Mesenchymal stem cell (in vitro differentiated cells and primary cell): Measurements from ENCODE around the gene OTOS. TPM values are rescaled to one million over a fixed set of nuclear protein-coding genes. Genes with fewer than 3 reads are reported as not detected.

Source experiments
- DNase-seq: peaks from one replicate; pipeline ENCODE4 v3.0.0-alpha.2; 2013
- H2AFZ ChIP-seq: one replicate; pipeline ENCODE4 v1.6.1; 2013; ENCODE audit warnings: low read depth, mild to moderate bottlenecking, control low read depth, inconsistent platforms, low read length, moderate library complexity
- H2AK5ac ChIP-seq: 2 replicates; pipeline ENCODE4 v1.6.1; 2013; ENCODE audit warnings: low read length, moderate library complexity, mild to moderate bottlenecking, inconsistent platforms; ENCODE audit not compliant: severe bottlenecking
- H2BK120ac ChIP-seq: one replicate; pipeline ENCODE4 v1.6.1; 2013; ENCODE audit warnings: low read depth, mild to moderate bottlenecking, inconsistent platforms, low read length, moderate library complexity
- H2BK12ac ChIP-seq, 2 experiments: one replicate each; pipeline ENCODE4 v1.6.1; 2013; ENCODE audit warnings: inconsistent platforms in 2 of 2, low read length in 2 of 2, mild to moderate bottlenecking in 2 of 2, moderate library complexity in 2 of 2, control low read depth in 1 of 2
- H2BK15ac ChIP-seq: one replicate; pipeline ENCODE4 v1.6.1; 2013; ENCODE audit warnings: mild to moderate bottlenecking, low read depth, inconsistent platforms; ENCODE audit not compliant: poor library complexity, severe bottlenecking
- H2BK5ac ChIP-seq: 2 replicates; pipeline ENCODE4 v1.6.1; 2013; ENCODE audit warnings: low read depth, mild to moderate bottlenecking, low read length, control low read depth, inconsistent platforms; ENCODE audit not compliant: poor library complexity, severe bottlenecking
- H3K14ac ChIP-seq, 2 experiments: one replicate each; pipeline ENCODE4 v1.6.1; 2013; ENCODE audit warnings: inconsistent platforms in 2 of 2, low read length in 2 of 2, control low read depth in 1 of 2, mild to moderate bottlenecking in 1 of 2, moderate library complexity in 1 of 2
- H3K18ac ChIP-seq, 2 experiments: one replicate each; pipeline ENCODE4 v1.6.1; 2013; ENCODE audit warnings: inconsistent platforms in 2 of 2, low read length in 2 of 2, control low read depth in 1 of 2, low read depth in 1 of 2, mild to moderate bottlenecking in 1 of 2
- H3K23ac ChIP-seq, 2 experiments: one replicate each; pipeline ENCODE4 v1.6.1; 2013; ENCODE audit warnings: inconsistent platforms in 2 of 2, low read length in 2 of 2, mild to moderate bottlenecking in 2 of 2, moderate library complexity in 2 of 2, control low read depth in 1 of 2
- H3K27ac ChIP-seq: 2 replicates; pipeline ENCODE4 v1.5.1; 2013; ENCODE audit warnings: mild to moderate bottlenecking, moderate library complexity, low read length, control low read depth, inconsistent platforms; ENCODE audit not compliant: poor library complexity, severe bottlenecking
- H3K27me3 ChIP-seq, 2 experiments: 2 replicates each; pipeline versions ENCODE4 v1.6.1 to v1.7.0; 2013; ENCODE audit warnings: low read length in 2 of 2, mild to moderate bottlenecking in 2 of 2, moderate library complexity in 2 of 2, control low read depth in 1 of 2, inconsistent platforms in 1 of 2; ENCODE audit not compliant: control insufficient read depth in 1 of 2, insufficient read depth in 1 of 2
- H3K36me3 ChIP-seq, 2 experiments: 2 replicates each; pipeline versions ENCODE4 v1.6.1 to v1.7.0; 2013; ENCODE audit warnings: low read length in 2 of 2, control low read depth in 1 of 2, inconsistent platforms in 1 of 2, low read depth in 1 of 2, mild to moderate bottlenecking in 1 of 2; ENCODE audit not compliant: insufficient read depth in 2 of 2, control insufficient read depth in 1 of 2
- H3K4ac ChIP-seq, 2 experiments: one replicate each; pipeline ENCODE4 v1.6.1; 2013; ENCODE audit warnings: inconsistent platforms in 2 of 2, low read length in 2 of 2, mild to moderate bottlenecking in 2 of 2, moderate library complexity in 2 of 2, control low read depth in 1 of 2, low read depth in 1 of 2
- H3K4me1 ChIP-seq: 2 replicates; pipeline ENCODE4 v1.6.1; 2013; ENCODE audit warnings: low read depth, low read length, control low read depth; ENCODE audit not compliant: control insufficient read depth, insufficient read depth
- H3K4me2 ChIP-seq: 2 replicates; pipeline ENCODE4 v1.6.1; 2013; ENCODE audit warnings: low read length, mild to moderate bottlenecking, inconsistent platforms; ENCODE audit not compliant: poor library complexity, severe bottlenecking
- H3K4me3 ChIP-seq, 2 experiments: 2 replicates each; pipeline versions ENCODE4 v1.5.1 to v1.7.0; 2013; ENCODE audit warnings: low read length in 2 of 2, mild to moderate bottlenecking in 2 of 2, control low read depth in 1 of 2, low read depth in 1 of 2; ENCODE audit not compliant: insufficient read depth in 1 of 2
- H3K79me1 ChIP-seq: replicated peaks from 2 replicates; pipeline ENCODE4 v1.6.1; 2013; ENCODE audit warnings: mild to moderate bottlenecking, control low read depth, low read length, inconsistent platforms; ENCODE audit not compliant: poor library complexity, severe bottlenecking
- H3K9ac ChIP-seq: 2 replicates; pipeline ENCODE4 v1.7.0; 2013; ENCODE audit warnings: mild to moderate bottlenecking, low read length, moderate library complexity
- H3K9me3 ChIP-seq: 2 replicates; pipeline ENCODE4 v1.7.0; 2013; ENCODE audit warnings: mild to moderate bottlenecking, low read length; ENCODE audit not compliant: control insufficient read depth
- H4K8ac ChIP-seq: one replicate; pipeline ENCODE4 v1.6.1; 2013; ENCODE audit warnings: inconsistent platforms, mild to moderate bottlenecking, low read length, moderate library complexity
- H4K91ac ChIP-seq: one replicate; pipeline ENCODE4 v1.6.1; 2013; ENCODE audit warnings: mild to moderate bottlenecking, low read length, inconsistent platforms
- WGBS: methylation state at CpG from one replicate; pipeline ENCODE4 v1.1.7; 2013; ENCODE audit warnings: mixed read lengths; 5-methylcytosine and 5-hydroxymethylcytosine counted together
- polyA plus RNA-seq, 2 experiments: library from polyadenylated mRNA; stranded (reverse); fragments of 200-250 nt; gene quantifications; one replicate each; pipeline ENCODE4 v1.2.3, GENCODE V29; 2013

The OTOS gene
- polyA plus RNA-seq (2013, experiment 1 of 2) = not detected
- polyA plus RNA-seq (2013, experiment 2 of 2) = not detected

- no peak within 1 kb of the TSS for H4K91ac ChIP-seq
- H2BK12ac ChIP-seq = no peak within 1 kb of the TSS
- no peak within 1 kb of the TSS for H3K4me2 ChIP-seq
- H4K8ac ChIP-seq = no peak within 1 kb of the TSS
- peaks cover 27 to 49% of the 10 kb centered on the region in 2 experiments for H3K27me3 ChIP-seq
- H3K4ac ChIP-seq = no peak within 1 kb of the TSS
- H3K36me3 ChIP-seq = no peaks in the 10 kb centered on the region
- WGBS = 83% methylated on average over 5 of the region's 5 CpGs
- H3K79me1 ChIP-seq = no peaks in the 10 kb centered on the region
- no peak within 1 kb of the TSS for H2BK5ac ChIP-seq
- H3K23ac ChIP-seq = no peak within 1 kb of the TSS
- H3K4me1 ChIP-seq = peaks cover 8% of the 10 kb centered on the region
- H2BK15ac ChIP-seq = no peak within 1 kb of the TSS
- DNase-seq = no peak
- no peak within 1 kb of the TSS for H3K14ac ChIP-seq
- H3K27ac ChIP-seq = no peak within 1 kb of the TSS
- H2AFZ ChIP-seq = no peak within 1 kb of the TSS
- no peak within 1 kb of the TSS for H2AK5ac ChIP-seq
- H3K4me3 ChIP-seq = no peak within 1 kb of the TSS
- no peak within 1 kb of the TSS for H3K18ac ChIP-seq
- no peaks in the 10 kb centered on the region for H3K9me3 ChIP-seq
- no peak within 1 kb of the TSS for H3K9ac ChIP-seq
- H2BK120ac ChIP-seq = no peak within 1 kb of the TSS
Observed at GRCh38 chr2:240140511-240140910, at the start of gene OTOS. Gene OTOS (minus strand): TSS chr2:240140658. CDS start chr2:240140326, 332 bp downstream.

DNA sequence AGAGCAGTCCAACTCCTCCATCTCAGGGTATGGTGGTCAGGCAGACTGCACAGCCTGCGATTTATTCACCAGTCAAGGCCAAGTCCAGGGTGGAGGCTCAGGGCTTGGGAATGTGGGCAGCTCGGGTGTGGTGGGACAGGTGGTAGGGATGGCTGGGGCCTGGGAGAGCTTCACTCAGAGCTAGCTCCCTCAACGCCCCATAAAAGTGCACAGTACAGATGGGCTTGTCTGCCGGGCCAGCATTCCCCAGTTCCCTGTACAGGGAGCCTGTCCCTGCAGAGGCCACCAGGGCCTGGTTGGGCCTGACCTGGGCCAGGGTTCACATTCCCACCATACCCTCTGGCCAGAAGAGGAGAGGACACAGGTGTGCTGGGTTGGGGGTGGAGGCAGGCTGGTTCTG is 49.2 kb upstream of the OTOS start:
- Histone ChIP-seq H2BK5ac (no peak overlapping the region), H4K8ac (no peak overlapping the region), H3K36me3 (no peaks in the 10 kb centered on the region), H2AFZ (no peak overlapping the region), H4K91ac (no peak overlapping the region), H3K4me3 (no peak overlapping the region), H3K9ac (no peak overlapping the region), H3K14ac (no peak overlapping the region), H2AK5ac (no peak overlapping the region), H3K23ac (no peak overlapping the region), H3K18ac (no peak overlapping the region), H3K4ac (no peak overlapping the region), H3K4me1 (no peaks in the 10 kb centered on the region), H2BK15ac (no peak overlapping the region), H3K4me2 (no peak overlapping the region), H2BK12ac (no peak overlapping the region), H3K27me3 (peaks cover 0 to 87% of the 10 kb centered on the region in 2 experiments), H2BK120ac (no peak overlapping the region), H3K9me3 (peaks cover 10% of the 10 kb centered on the region), H3K79me1 (no peaks in the 10 kb centered on the region), H3K27ac (no peak overlapping the region)
- no peak for DNase-seq
- WGBS = 70% methylated on average over 3 of the region's 4 CpGs

- peaks cover 10% of the 10 kb centered on the region for H3K9me3 ChIP-seq
Observed at GRCh38 chr2:240187989-240188590, 47.6 kb upstream of the OTOS start.

GRCh38 chr2:240186191-240186725 is 45.8 kb upstream of the OTOS start:
- H3K27ac ChIP-seq = no peak overlapping the region
- H2BK120ac ChIP-seq = no peak overlapping the region
- no peak overlapping the region for H4K91ac ChIP-seq
- H3K4me2 ChIP-seq = no peak overlapping the region
- no peaks in the 10 kb centered on the region for H3K4me1 ChIP-seq
- H3K9me3 ChIP-seq = peaks cover 10% of the 10 kb centered on the region
- H2AK5ac ChIP-seq = no peak overlapping the region
- H2BK15ac ChIP-seq = no peak overlapping the region
- H2AFZ ChIP-seq = no peak overlapping the region
- no peak overlapping the region for H3K9ac ChIP-seq
- no peaks in the 10 kb centered on the region for H3K79me1 ChIP-seq
- H2BK5ac ChIP-seq = no peak overlapping the region
- H2BK12ac ChIP-seq = no peak overlapping the region
- H3K4ac ChIP-seq = no peak overlapping the region
- H3K23ac ChIP-seq = no peak overlapping the region
- no peak overlapping the region for H3K14ac ChIP-seq
- no peak overlapping the region for H4K8ac ChIP-seq
- no peak for DNase-seq
- no peaks in the 10 kb centered on the region for H3K36me3 ChIP-seq
- no peak overlapping the region for H3K4me3 ChIP-seq
- 96% methylated on average over 5 of the region's 7 CpGs for WGBS
- H3K18ac ChIP-seq = no peak overlapping the region
- peaks cover 0 to 88% of the 10 kb centered on the region in 2 experiments for H3K27me3 ChIP-seq

More at GRCh38 chr2:240187989-240188590, 47.6 kb upstream of the OTOS start:
- no peak overlapping the region for H2BK15ac ChIP-seq
- no peak overlapping the region for H2BK12ac ChIP-seq
- no peak overlapping the region for H3K4me3 ChIP-seq
- H3K23ac ChIP-seq = no peak overlapping the region
- H3K27me3 ChIP-seq = peaks cover 0 to 88% of the 10 kb centered on the region in 2 experiments
- H3K9ac ChIP-seq = no peak overlapping the region
- H2BK5ac ChIP-seq = no peak overlapping the region
- H2BK120ac ChIP-seq = no peak overlapping the region
- H2AK5ac ChIP-seq = no peak overlapping the region
- no peak for DNase-seq
- WGBS = 56% methylated on average over 10 of the region's 10 CpGs
- H4K8ac ChIP-seq = no peak overlapping the region
- H4K91ac ChIP-seq = no peak overlapping the region
- H3K4me2 ChIP-seq = no peak overlapping the region
- H3K18ac ChIP-seq = no peak overlapping the region
- no peak overlapping the region for H3K4ac ChIP-seq
- no peaks in the 10 kb centered on the region for H3K79me1 ChIP-seq
- H3K36me3 ChIP-seq = no peaks in the 10 kb centered on the region
- no peaks in the 10 kb centered on the region for H3K4me1 ChIP-seq
- no peak overlapping the region for H2AFZ ChIP-seq
- no peak overlapping the region for H3K27ac ChIP-seq
- no peak overlapping the region for H3K14ac ChIP-seq
